HepG2 (cell line): ENCODE data around the gene EPN3.

ENCODE experiments used
- KDM1A ChIP-seq: IDR thresholded peaks from 2 replicates; pipeline ENCODE4 v1.6.1; 2016; ENCODE audit warnings: missing compliant biosample characterization
- MAX ChIP-seq: IDR thresholded peaks from 2 replicates; pipeline ENCODE4 v1.6.1; 2012; ENCODE audit warnings: inconsistent platforms
- NCOR1 ChIP-seq: fragments of 200-600 bp; sonication (generic); IDR thresholded peaks from 2 replicates; pipeline ENCODE4 v1.7.0; 2017; ENCODE audit warnings: antibody characterized with exemption, low read length, borderline replicate concordance
- POLR2AphosphoS5 ChIP-seq: IDR thresholded peaks from 2 replicates; pipeline ENCODE4 v1.6.1; 2012; ENCODE audit warnings: low read depth, low read length
- SP1 ChIP-seq, 2 experiments: fragments of 450-650 bp in 1 of 2; sonication (generic) in 1 of 2; formaldehyde crosslinking in 1 of 2; IDR thresholded peaks; 2 replicates each; pipeline versions ENCODE4 v1.4.0 to v1.6.1; 2016 to 2020; ENCODE audit warnings: missing genetic modification reagents in 1 of 2
- TCF12 ChIP-seq, 2 experiments: fragments of 450-650 bp in 1 of 2; sonication (generic) in 1 of 2; formaldehyde crosslinking in 1 of 2; IDR thresholded peaks; 2 replicates each; pipeline versions ENCODE4 v1.6.1 to v1.8.0; 2017 to 2022; ENCODE audit warnings: antibody characterized with exemption in 1 of 2, mild to moderate bottlenecking in 1 of 2, missing genetic modification reagents in 1 of 2, moderate library complexity in 1 of 2
- ZEB1 ChIP-seq: IDR thresholded peaks from 2 replicates; pipeline ENCODE4 v1.6.1; 2012; ENCODE audit warnings: mild to moderate bottlenecking, low read depth, inconsistent platforms; ENCODE audit not compliant: insufficient replicate concordance
- ZNF552 ChIP-seq: sonication (generic); formaldehyde crosslinking; IDR thresholded peaks from 2 replicates; pipeline ENCODE4 v1.9.0; 2022; ENCODE audit warnings: missing genetic modification reagents, mild to moderate bottlenecking, borderline replicate concordance
- ZNF562 ChIP-seq: sonication (generic); formaldehyde crosslinking; IDR thresholded peaks from 2 replicates; pipeline ENCODE4 v1.8.0; 2022; ENCODE audit warnings: missing genetic modification reagents, borderline replicate concordance

GRCh38 chr17:50588391-50589049 is 56.0 kb downstream of the EPN3 start:
- no peak for TF ChIP-seq KDM1A (CRISPR knock-in tag)
- no peak for TF ChIP-seq POLR2AphosphoS5
- TF ChIP-seq MAX, result no peak
- no peak for TF ChIP-seq ZNF562
- no peak for TF ChIP-seq NCOR1
- TF ChIP-seq SP1 (IDR thresholded peaks at IDR 0.05), result no peak
- no peak for TF ChIP-seq SP1 (CRISPR knock-in tag; IDR thresholded peaks at IDR 0.05)
- TF ChIP-seq TCF12 (IDR thresholded peaks at IDR 0.05), result no peak
- no peak for TF ChIP-seq TCF12 (CRISPR knock-in tag; IDR thresholded peaks at IDR 0.05)
- TF ChIP-seq ZEB1, result no peak
- TF ChIP-seq ZNF552, result no peak
